PC-3 (cell line): ENCODE results near the gene IMPA2.

Source experiments
- CTCF ChIP-seq: fragments of 300-600 bp; sonication (generic); conservative IDR thresholded peaks from 2 replicates; pipeline ENCODE4 v1.5.1; 2017; ENCODE audit warnings: antibody characterized with exemption, low read depth, mild to moderate bottlenecking, low read length
- EZH2 ChIP-seq: fragments of 300-600 bp; sonication (generic); IDR thresholded peaks from one replicate; pipeline ENCODE4 v1.6.1; 2017; ENCODE audit warnings: antibody characterized with exemption, mild to moderate bottlenecking, low read length; ENCODE audit not compliant: unreplicated experiment
- EZH2phosphoT487 ChIP-seq: fragments of 300-600 bp; sonication (generic); IDR thresholded peaks from 2 replicates; pipeline ENCODE4 v1.6.1; 2018; ENCODE audit warnings: mild to moderate bottlenecking, antibody characterized with exemption, low read length, borderline replicate concordance

DNA sequence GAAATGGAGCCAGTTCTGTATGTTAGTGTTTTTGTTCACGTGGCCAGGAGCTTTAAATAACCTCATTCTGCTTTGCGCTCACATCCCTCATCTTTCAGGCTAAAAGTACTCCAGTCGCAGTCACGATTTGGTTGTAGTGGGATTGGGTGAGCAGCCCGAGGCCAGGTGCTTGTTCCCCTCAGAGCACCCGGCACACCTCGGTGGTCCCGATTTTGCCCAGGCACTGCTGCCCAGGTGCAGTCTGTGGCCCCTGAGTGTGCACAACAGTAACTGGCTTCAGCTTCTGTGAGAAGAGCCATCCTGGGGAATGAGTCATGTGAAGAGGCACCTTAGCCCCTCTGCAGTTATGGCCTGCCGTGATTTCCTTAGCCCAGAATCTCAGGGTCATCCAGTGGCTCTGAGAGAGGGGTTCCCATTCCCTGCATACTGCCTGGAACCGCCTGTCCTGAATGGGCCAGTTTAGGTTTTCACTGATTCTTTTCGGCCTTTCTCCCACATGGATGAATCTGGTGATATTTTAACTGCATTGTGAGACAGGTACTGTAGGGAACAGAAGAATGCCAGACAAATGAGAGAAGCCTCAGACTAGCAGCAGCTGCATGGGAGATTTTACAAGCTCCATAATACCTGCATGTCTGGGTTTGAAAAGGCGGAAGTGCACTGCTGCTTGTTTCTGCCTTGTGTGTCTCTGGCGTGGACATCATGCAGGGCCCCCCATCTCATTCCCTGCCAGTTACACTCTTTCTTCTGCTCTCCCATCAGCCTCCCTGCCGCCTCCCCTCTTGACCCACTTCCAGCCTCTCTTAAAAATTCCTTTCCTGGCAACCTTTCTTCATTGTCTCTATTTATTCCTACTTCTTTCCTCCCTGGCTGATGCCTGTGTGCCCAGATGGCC, 33.5 kb downstream of the IMPA2 start:
- TF ChIP-seq EZH2 = no peak
- no peak for TF ChIP-seq CTCF
- TF ChIP-seq EZH2phosphoT487 = no peak
